ENCODE measurements around the gene ASB1. TPM values are rescaled to one million over a fixed set of nuclear protein-coding genes. Genes with fewer than 3 reads are reported as not detected.

ASB1 gene
- total RNA-seq, 4 donors from 2014 or later, result 12.4 to 19.5 (median 15.6) TPM

DNA sequence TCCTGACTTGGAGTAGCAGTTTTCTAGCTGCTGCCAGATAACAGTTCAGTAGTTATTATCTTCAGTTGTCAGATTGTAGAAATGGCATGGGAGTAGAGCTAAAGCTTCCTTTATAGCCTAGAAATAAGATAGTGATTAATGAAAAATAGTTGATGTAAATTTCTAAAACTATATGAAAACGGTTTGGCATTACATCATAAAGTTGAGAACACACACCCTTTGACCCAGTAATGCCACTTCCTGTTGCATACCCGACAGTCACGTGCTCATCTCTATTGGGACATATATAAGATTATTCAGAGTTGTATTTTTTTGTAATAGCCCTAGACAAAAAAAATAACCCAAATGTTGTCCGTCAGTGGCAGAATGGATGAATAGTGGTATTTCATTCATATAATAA is 39.4 kb upstream of the ASB1 start:
- TF ChIP-seq POLR2A (IDR thresholded peaks at IDR 0.05), result no peak
- TF ChIP-seq, protein P1, sequence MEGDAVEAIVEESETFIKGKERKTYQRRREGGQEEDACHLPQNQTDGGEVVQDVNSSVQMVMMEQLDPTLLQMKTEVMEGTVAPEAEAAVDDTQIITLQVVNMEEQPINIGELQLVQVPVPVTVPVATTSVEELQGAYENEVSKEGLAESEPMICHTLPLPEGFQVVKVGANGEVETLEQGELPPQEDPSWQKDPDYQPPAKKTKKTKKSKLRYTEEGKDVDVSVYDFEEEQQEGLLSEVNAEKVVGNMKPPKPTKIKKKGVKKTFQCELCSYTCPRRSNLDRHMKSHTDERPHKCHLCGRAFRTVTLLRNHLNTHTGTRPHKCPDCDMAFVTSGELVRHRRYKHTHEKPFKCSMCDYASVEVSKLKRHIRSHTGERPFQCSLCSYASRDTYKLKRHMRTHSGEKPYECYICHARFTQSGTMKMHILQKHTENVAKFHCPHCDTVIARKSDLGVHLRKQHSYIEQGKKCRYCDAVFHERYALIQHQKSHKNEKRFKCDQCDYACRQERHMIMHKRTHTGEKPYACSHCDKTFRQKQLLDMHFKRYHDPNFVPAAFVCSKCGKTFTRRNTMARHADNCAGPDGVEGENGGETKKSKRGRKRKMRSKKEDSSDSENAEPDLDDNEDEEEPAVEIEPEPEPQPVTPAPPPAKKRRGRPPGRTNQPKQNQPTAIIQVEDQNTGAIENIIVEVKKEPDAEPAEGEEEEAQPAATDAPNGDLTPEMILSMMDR (IDR thresholded peaks at IDR 0.05), result no peak
- H3K27ac ChIP-seq, result no peak overlapping the region
- peaks cover 19 to 22% of the 10 kb centered on the region in 2 donors for H3K4me1 ChIP-seq
- intact Hi-C loops (cut with DNase I), result no loop called here
- H3K36me3 ChIP-seq, result no peaks in the 10 kb centered on the region
- DNase-seq, result no peak
- H3K9me3 ChIP-seq, result no peaks in the 10 kb centered on the region
- H3K27me3 ChIP-seq, result no peaks in the 10 kb centered on the region
- H3K4me3 ChIP-seq (replicated peaks in 1 of 3), result no peak overlapping the region
- 77 to 80% methylated on average over 4 of the region's 4 CpGs for WGBS, 2 donors

DNA sequence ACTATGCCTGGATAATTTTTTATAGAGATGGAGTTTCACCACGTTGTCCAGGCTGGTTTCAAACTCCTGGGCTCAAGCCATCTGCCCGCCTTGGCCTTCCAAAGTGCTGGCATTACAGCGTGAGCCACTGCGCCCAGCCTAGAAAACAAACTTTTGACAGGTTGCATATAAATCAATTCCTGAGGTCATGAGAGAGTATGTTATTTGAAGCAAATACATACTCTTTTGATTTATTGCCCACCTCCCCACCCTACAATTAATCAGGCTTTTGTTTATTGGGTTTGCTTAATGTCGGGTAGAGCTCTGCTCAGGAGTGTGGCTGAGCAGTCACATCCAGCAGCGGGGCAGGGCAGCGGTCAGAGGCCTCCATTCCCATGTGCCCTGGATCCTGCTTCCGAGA is 37.9 kb upstream of the ASB1 start:
- Histone ChIP-seq H3K9me3 (no peaks in the 10 kb centered on the region), H3K4me1 (peaks cover 19 to 22% of the 10 kb centered on the region in 2 donors), H3K4me3 (replicated peaks in 1 of 3) (no peak overlapping the region), H3K27me3 (no peaks in the 10 kb centered on the region), H3K27ac (peak overlapping the region in 2 of 3 donors; percentile 32 to 73), H3K36me3 (no peaks in the 10 kb centered on the region)
- 79 to 94% methylated on average over 8 of the region's 8 CpGs for WGBS, 2 donors
- no peak for TF ChIP-seq POLR2A (IDR thresholded peaks at IDR 0.05)
- TF ChIP-seq, protein P1 (IDR thresholded peaks at IDR 0.05), result no peak
- no peak for DNase-seq
- intact Hi-C loops (cut with DNase I), result no loop called here

DNA sequence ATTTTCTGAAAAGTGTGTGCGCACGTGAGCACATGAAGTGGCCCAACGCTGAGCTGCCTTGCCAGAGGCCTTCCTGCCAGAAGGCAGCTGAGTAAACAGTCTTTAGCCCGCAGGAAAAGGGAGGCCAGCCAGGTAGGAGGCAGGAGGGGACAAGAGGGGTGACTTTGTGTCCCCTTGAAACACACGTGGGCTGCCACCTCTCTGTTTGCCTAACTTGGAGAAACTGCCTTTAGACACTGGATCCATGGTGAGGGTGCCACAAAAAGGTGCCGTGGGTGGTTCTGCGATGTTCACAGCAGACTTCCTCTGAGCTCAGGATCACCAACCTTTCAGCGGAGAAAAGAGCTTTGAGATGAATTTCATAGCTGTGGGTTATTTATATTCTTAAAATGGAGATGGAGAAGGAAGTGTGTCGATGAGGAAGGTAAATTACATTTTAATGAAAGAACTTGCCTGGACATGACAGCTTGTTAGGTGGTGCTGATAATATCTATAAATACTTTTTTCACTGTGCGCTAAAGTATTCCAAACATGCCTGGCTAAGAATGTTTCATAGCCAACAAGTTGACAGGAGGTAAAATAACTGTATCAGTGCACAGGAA is 36.6 kb upstream of the ASB1 start:
- Histone ChIP-seq H3K27ac (peak overlapping the region; percentile 40 to 74 (median 73)), H3K9me3 (no peaks in the 10 kb centered on the region), H3K36me3 (no peaks in the 10 kb centered on the region), H3K4me1 (peaks cover 22 to 23% of the 10 kb centered on the region in 2 donors), H3K27me3 (no peaks in the 10 kb centered on the region), H3K4me3 (replicated peaks in 1 of 3) (no peak overlapping the region)
- 36 to 43% methylated on average over 10 of the region's 10 CpGs for WGBS, 2 donors
- peak; percentile 93 to 95 for DNase-seq
- TF ChIP-seq, protein P1 (IDR thresholded peaks at IDR 0.05), result peak in 1 of 6 experiments; percentile 2
- peak in 1 of 2 donors; percentile 7 for TF ChIP-seq POLR2A (IDR thresholded peaks at IDR 0.05)
- intact Hi-C loops (cut with DNase I), result no loop called here

DNA sequence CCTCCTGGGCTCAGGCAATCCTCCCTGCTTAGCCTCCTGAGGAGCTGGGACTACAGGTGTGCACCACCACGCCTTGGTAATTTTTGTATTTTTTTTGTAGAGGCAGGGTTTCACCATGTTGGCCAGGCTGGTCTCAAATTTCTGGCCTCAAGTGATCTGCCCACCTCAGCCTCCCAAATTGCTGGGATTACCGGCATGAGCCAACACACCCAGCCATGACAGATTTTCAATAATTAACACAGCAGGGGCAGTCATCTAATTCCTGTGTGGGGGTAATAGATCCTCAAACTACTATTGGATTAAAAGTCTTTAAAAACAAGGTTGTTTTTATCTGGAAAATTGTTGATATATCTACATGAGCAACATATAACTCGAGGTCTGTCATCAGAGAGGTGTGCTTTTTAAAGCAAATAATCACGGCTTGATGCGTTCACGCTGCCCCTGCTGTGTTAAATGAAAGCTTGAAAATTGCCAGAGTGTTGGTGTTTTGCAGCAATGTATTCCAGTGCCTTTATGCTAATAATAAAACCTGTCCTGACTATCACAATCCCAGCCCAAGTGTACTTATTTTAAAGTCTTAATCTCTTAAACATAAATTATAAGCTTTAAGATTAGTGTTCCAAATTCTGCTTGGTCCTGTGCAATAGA is 35.6 kb upstream of the ASB1 start:
- H3K4me3 ChIP-seq (replicated peaks in 1 of 3), result no peak overlapping the region
- H3K9me3 ChIP-seq, result no peaks in the 10 kb centered on the region
- DNase-seq, result no peak
- intact Hi-C loops (cut with DNase I), result no loop called here
- peaks cover 19 to 23% of the 10 kb centered on the region in 2 donors for H3K4me1 ChIP-seq
- no peaks in the 10 kb centered on the region for H3K36me3 ChIP-seq
- 95 to 96% methylated on average over 6 of the region's 6 CpGs for WGBS, 2 donors
- H3K27ac ChIP-seq, result peak overlapping the region in 2 of 3 donors; percentile 73 to 74
- TF ChIP-seq, protein P1 (IDR thresholded peaks at IDR 0.05), result no peak
- TF ChIP-seq POLR2A (IDR thresholded peaks at IDR 0.05), result no peak
- no peaks in the 10 kb centered on the region for H3K27me3 ChIP-seq

DNA sequence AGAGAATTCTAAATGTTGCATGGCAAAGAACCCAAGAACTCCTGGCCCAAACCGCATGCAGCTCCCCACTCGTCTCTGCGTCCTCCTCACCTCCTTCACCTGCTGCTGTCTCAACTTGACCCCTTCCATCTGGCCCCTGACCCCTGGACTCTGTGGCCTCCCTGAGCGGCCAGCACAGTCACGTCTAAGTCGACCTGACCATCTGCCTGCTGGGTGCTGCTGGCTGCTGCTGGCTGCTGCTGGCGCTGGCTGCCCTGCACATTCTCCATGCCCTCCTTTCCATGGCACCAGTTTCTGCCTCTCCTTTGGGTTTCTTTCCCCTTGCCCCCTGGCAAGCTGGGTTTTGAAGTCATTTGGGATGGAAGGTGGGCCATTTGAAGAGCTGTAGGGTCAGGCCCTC is 30.1 kb upstream of the ASB1 start:
- DNase-seq, result no peak
- Histone ChIP-seq H3K27ac (no peak overlapping the region), H3K9me3 (no peaks in the 10 kb centered on the region), H3K4me1 (peaks cover 9 to 17% of the 10 kb centered on the region in 2 donors), H3K36me3 (no peaks in the 10 kb centered on the region), H3K27me3 (no peaks in the 10 kb centered on the region), H3K4me3 (replicated peaks in 1 of 3) (no peak overlapping the region)
- TF ChIP-seq, protein P1 (IDR thresholded peaks at IDR 0.05), result no peak
- TF ChIP-seq POLR2A (IDR thresholded peaks at IDR 0.05), result no peak
- intact Hi-C loops (cut with DNase I), result no loop called here
- WGBS, 2 donors, result 96 to 97% methylated on average over 7 of the region's 7 CpGs
